ENCODE measurements around the gene RBM25. TPM values are rescaled to one million over a fixed set of nuclear protein-coding genes. Genes with fewer than 3 reads are reported as not detected.
A peak's percentile ranks its signal among the peaks of the same experiment; 100 is the strongest.

The RBM25 gene
- total RNA-seq, 1 experiment from 2014 or later, result 107 TPM

DNA sequence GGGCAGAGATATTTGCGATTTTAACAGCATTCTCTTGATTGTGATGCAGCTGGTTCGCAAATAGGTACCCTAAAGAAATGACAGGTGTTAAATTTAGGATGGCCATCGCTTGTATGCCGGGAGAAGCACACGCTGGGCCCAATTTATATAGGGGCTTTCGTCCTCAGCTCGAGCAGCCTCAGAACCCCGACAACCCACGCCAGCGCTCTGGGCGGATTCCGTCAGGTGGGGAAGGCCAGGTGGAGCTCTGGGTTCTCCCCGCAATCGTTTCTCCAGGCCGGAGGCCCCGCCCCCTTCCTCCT, 77.7 kb downstream of the RBM25 start:
- CTCF ChIA-PET, result interaction anchor here (0.5 to 0.7 kb wide), 2 partner anchors 336 to 652 kb away, joined by 3 to 4 read pairs; no protein-coding TSS in a partner anchor
- Mint-ChIP-seq H3K4me1 (ENCODE audit: insufficient read depth, unreplicated experiment) (peaks cover 9% of the 10 kb centered on the region), H3K27ac (ENCODE audit: low read depth, unreplicated experiment) (peak overlapping the region; percentile 99), H3K4me3 (ENCODE audit: unreplicated experiment) (peak overlapping the region; percentile 74), H3K9me3 (ENCODE audit: unreplicated experiment) (peaks cover 8% of the 10 kb centered on the region), H3K27me3 (ENCODE audit: insufficient read depth, unreplicated experiment) (no peaks in the 10 kb centered on the region), H3K36me3 (ENCODE audit: insufficient read depth, unreplicated experiment) (peaks cover 26% of the 10 kb centered on the region)
- BruUV-seq (replicated peaks), result no TSS peak
- intact Hi-C loops (cut with micrococcal nuclease), result no loop called here
- DNase-seq (ENCODE audit: unreplicated experiment), result no peak
- TF ChIP-seq, protein P1, sequence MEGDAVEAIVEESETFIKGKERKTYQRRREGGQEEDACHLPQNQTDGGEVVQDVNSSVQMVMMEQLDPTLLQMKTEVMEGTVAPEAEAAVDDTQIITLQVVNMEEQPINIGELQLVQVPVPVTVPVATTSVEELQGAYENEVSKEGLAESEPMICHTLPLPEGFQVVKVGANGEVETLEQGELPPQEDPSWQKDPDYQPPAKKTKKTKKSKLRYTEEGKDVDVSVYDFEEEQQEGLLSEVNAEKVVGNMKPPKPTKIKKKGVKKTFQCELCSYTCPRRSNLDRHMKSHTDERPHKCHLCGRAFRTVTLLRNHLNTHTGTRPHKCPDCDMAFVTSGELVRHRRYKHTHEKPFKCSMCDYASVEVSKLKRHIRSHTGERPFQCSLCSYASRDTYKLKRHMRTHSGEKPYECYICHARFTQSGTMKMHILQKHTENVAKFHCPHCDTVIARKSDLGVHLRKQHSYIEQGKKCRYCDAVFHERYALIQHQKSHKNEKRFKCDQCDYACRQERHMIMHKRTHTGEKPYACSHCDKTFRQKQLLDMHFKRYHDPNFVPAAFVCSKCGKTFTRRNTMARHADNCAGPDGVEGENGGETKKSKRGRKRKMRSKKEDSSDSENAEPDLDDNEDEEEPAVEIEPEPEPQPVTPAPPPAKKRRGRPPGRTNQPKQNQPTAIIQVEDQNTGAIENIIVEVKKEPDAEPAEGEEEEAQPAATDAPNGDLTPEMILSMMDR (IDR thresholded peaks at IDR 0.05; ENCODE audit: unreplicated experiment), result no peak
- POLR2A ChIA-PET, result interaction anchor here (0.6 to 3.1 kb wide), 25 partner anchors 8 to 814 kb away, joined by 3 to 37 read pairs (median 4); partner anchors contain the start of genes ACOT2, COQ6, FAM161B and NUMB

DNA sequence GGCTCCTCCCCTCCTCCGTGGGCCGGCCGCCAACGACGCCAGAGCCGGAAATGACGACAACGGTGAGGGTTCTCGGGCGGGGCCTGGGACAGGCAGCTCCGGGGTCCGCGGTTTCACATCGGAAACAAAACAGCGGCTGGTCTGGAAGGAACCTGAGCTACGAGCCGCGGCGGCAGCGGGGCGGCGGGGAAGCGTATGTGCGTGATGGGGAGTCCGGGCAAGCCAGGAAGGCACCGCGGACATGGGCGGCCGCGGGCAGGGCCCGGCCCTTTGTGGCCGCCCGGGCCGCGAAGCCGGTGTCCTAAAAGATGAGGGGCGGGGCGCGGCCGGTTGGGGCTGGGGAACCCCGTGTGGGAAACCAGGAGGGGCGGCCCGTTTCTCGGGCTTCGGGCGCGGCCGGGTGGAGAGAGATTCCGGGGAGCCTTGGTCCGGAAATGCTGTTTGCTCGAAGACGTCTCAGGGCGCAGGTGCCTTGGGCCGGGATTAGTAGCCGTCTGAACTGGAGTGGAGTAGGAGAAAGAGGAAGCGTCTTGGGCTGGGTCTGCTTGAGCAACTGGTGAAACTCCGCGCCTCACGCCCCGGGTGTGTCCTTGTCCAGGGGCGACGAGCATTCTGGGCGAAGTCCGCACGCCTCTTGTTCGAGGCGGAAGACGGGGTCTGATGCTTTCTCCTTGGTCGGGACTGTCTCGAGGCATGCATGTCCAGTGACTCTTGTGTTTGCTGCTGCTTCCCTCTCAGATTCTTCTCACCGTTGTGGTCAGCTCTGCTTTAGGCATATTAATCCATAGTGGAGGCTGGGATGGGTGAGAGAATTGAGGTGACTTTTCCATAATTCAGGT, 78.3 kb downstream of the RBM25 start, which contains the start of gene PSEN1:
PSEN1 (plus strand) TSS at position 121 of the 839 bp plus-strand sequence. CDS start 11,513 bp downstream, outside the sequence.
- CTCF ChIA-PET, result interaction anchor here (0.5 to 0.7 kb wide), 2 partner anchors 335 to 651 kb away, joined by 3 to 4 read pairs; no protein-coding TSS in a partner anchor
- Mint-ChIP-seq H3K9me3 (ENCODE audit: unreplicated experiment) (peaks cover 8% of the 10 kb centered on the region), H3K4me1 (ENCODE audit: insufficient read depth, unreplicated experiment) (peaks cover 9% of the 10 kb centered on the region), H3K27ac (ENCODE audit: low read depth, unreplicated experiment) (peak within 1 kb of the TSS; percentile 99), H3K4me3 (ENCODE audit: unreplicated experiment) (peak within 1 kb of the TSS; percentile 74), H3K27me3 (ENCODE audit: insufficient read depth, unreplicated experiment) (no peaks in the 10 kb centered on the region), H3K36me3 (ENCODE audit: insufficient read depth, unreplicated experiment) (peaks cover 26% of the 10 kb centered on the region)
- TSS peak; percentile 77 for BruUV-seq (replicated peaks)
- DNase-seq (ENCODE audit: unreplicated experiment), result peak; percentile 94
- POLR2A ChIA-PET, result interaction anchor here (0.6 to 3.1 kb wide), 29 partner anchors 9 to 1096 kb away, joined by 3 to 37 read pairs (median 4); partner anchors contain the start of genes ACOT2, COQ6, FAM161B and NUMB
- intact Hi-C loops (cut with micrococcal nuclease), result no loop called here
- TF ChIP-seq, protein P1 (IDR thresholded peaks at IDR 0.05; ENCODE audit: unreplicated experiment), result no peak

DNA sequence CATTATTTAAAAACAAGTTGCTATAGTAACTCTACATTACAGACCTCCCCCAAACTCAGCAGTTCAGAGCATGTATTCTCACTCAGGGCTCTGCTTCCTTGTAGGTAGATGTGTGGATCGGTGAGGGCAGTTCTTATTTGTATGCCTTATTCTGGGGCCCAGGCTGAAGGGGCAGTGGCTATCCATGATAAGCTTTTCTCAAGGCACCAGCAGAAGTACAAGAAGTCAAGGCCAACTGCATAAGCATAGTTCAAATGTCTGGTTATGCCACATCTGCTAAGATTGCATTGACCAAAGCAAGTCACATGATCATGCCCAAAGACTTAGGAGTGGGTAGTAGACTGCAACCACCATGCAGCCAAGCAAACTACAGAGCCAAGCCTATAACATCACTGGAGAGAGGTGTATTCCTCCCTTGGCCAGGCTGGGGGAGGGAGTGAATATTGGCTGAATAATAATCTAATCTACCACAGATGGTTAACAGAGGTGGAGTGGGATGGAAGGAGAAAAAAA, 82.5 kb downstream of the RBM25 start:
- ChIA-PET POLR2A (interaction anchor here (0.6 kb wide), 1 partner anchor 48 kb away, joined by 3 read pairs; no protein-coding TSS in a partner anchor), CTCF (interaction anchor here (0.6 kb wide), 1 partner anchor 155 kb away, joined by 3 read pairs; no protein-coding TSS in a partner anchor)
- H3K27ac Mint-ChIP-seq (ENCODE audit: low read depth, unreplicated experiment), result no peak overlapping the region
- DNase-seq (ENCODE audit: unreplicated experiment), result no peak
- BruUV-seq (replicated peaks), result no TSS peak
- TF ChIP-seq, protein P1 (IDR thresholded peaks at IDR 0.05; ENCODE audit: unreplicated experiment), result no peak
- no peaks in the 10 kb centered on the region for H3K27me3 Mint-ChIP-seq (ENCODE audit: insufficient read depth, unreplicated experiment)
- no peaks in the 10 kb centered on the region for H3K9me3 Mint-ChIP-seq (ENCODE audit: unreplicated experiment)
- peaks cover 24% of the 10 kb centered on the region for H3K36me3 Mint-ChIP-seq (ENCODE audit: insufficient read depth, unreplicated experiment)
- H3K4me1 Mint-ChIP-seq (ENCODE audit: insufficient read depth, unreplicated experiment), result peaks cover 19% of the 10 kb centered on the region
- intact Hi-C loops (cut with micrococcal nuclease), result no loop called here
- no peak overlapping the region for H3K4me3 Mint-ChIP-seq (ENCODE audit: unreplicated experiment)

DNA sequence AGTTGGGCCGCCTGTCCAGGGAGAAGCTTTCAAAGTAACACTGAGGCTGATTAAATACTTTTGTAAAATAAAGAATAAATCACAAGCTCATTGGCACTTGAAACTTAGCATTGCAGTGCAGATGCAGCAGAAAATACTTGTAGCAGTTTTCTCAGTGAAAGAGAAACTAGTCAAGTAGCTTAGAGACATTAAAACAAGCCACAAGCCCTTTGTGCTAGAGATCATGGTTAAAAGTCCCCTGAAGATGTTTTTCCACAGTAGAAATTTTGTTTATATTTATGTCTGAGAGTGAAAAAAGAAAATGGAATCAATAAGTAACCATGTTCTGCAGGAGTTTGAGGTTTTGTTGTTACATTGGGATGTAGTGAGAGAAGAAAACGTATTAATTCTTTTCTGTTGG, 83.9 kb downstream of the RBM25 start:
- Mint-ChIP-seq H3K27ac (ENCODE audit: low read depth, unreplicated experiment) (no peak overlapping the region), H3K4me1 (ENCODE audit: insufficient read depth, unreplicated experiment) (peaks cover 23% of the 10 kb centered on the region), H3K36me3 (ENCODE audit: insufficient read depth, unreplicated experiment) (peaks cover 14% of the 10 kb centered on the region), H3K27me3 (ENCODE audit: insufficient read depth, unreplicated experiment) (no peaks in the 10 kb centered on the region), H3K9me3 (ENCODE audit: unreplicated experiment) (no peaks in the 10 kb centered on the region), H3K4me3 (ENCODE audit: unreplicated experiment) (no peak overlapping the region)
- TF ChIP-seq, protein P1 (IDR thresholded peaks at IDR 0.05; ENCODE audit: unreplicated experiment), result no peak
- no peak for DNase-seq (ENCODE audit: unreplicated experiment)
- intact Hi-C loops (cut with micrococcal nuclease), result no loop called here
- no TSS peak for BruUV-seq (replicated peaks)
- ChIA-PET POLR2A (interaction anchor here (0.6 to 0.7 kb wide), 2 partner anchors 84 to 1628 kb away, joined by 3 read pairs; partner anchors contain the start of gene RBM25), CTCF (interaction anchor here (0.7 to 1.0 kb wide), 2 partner anchors 9 to 301 kb away, joined by 3 to 4 read pairs; no protein-coding TSS in a partner anchor)

All from MCF 10A (cell line).